Ascending aorta (tissue), 2 donors: ENCODE data around the gene MAML2. TPM values are rescaled to one million over a fixed set of nuclear protein-coding genes. Genes with fewer than 3 reads are reported as not detected.
A peak's percentile ranks its signal among the peaks of the same experiment; 100 is the strongest.

Experiments used
- DNase-seq, 2 donors: peaks; one replicate each; pipeline ENCODE4 v3.0.0-alpha.2; 2019; ENCODE audit warnings: low spot score in 2 of 2
- H3K27ac ChIP-seq, 2 donors: fragments of 200-600 bp; sonication (generic); one replicate each; pipeline ENCODE4 v1.5.1; 2016 to 2017; ENCODE audit warnings: mild to moderate bottlenecking in 1 of 2
- H3K27me3 ChIP-seq: fragments of 200-600 bp; sonication (generic); one replicate; pipeline ENCODE4 v1.5.1; 2017
- H3K36me3 ChIP-seq, 2 donors: fragments of 200-600 bp; sonication (generic); one replicate each; pipeline ENCODE4 v1.5.1; 2016
- H3K4me1 ChIP-seq, 2 donors: fragments of 200-600 bp; sonication (generic); one replicate each; pipeline ENCODE4 v1.5.1; 2016 to 2017; ENCODE audit warnings: mild to moderate bottlenecking in 1 of 2
- H3K4me3 ChIP-seq, 2 donors: fragments of 200-600 bp; sonication (generic); one replicate each; pipeline ENCODE4 v1.5.1; 2016 to 2017; ENCODE audit warnings: mild to moderate bottlenecking in 1 of 2
- H3K9me3 ChIP-seq, 2 donors: fragments of 200-600 bp; sonication (generic); one replicate each; pipeline ENCODE4 v1.5.1; 2016
- CTCF ChIP-seq, 3 experiments: fragments of 200-600 bp in 2 of 3; fragments of 450-650 bp in 1 of 3; sonication (generic) in 2 of 3; IDR thresholded peaks; one replicate each; pipeline ENCODE4 v1.5.1; 2016 to 2019; ENCODE audit warnings: antibody characterized with exemption in 3 of 3, mild to moderate bottlenecking in 1 of 3, moderate library complexity in 1 of 3
- intact Hi-C: fragments of 100-400 bp; cut with DNase I; formaldehyde crosslinking; loops from one replicate; pipeline ENCODE4 v1.15.1; 2023
- total RNA-seq: library from RNA; depleted of rRNA; stranded (reverse); fragments of >200 nt; gene quantifications from one replicate; pipeline ENCODE4 v1.1.0, GENCODE V29; 2016

The MAML2 gene
- total RNA-seq, 1 donor from 2014 or later, result 13.2 TPM

- H3K27ac ChIP-seq, result peak overlapping the region; percentile 86 to 95
- no peaks in the 10 kb centered on the region for H3K36me3 ChIP-seq
- peak overlapping the region; percentile 59 to 85 for H3K4me3 ChIP-seq
- peaks cover 4 to 46% of the 10 kb centered on the region in 2 donors for H3K4me1 ChIP-seq
- DNase-seq, result peak in 1 of 2 donors; percentile 81
- TF ChIP-seq CTCF (IDR thresholded peaks at IDR 0.05), result no peak
- H3K9me3 ChIP-seq, result no peaks in the 10 kb centered on the region
- intact Hi-C loops, result no loop called here
- no peaks in the 10 kb centered on the region for H3K27me3 ChIP-seq
These were observed 3.9 kb downstream of the MAML2 start for GRCh38 chr11:96338910-96339705.

GRCh38 chr11:96337541-96338431, 5.2 kb downstream of the MAML2 start:
- Histone ChIP-seq H3K4me1 (peaks cover 4 to 58% of the 10 kb centered on the region in 2 donors), H3K9me3 (no peaks in the 10 kb centered on the region), H3K27me3 (no peaks in the 10 kb centered on the region), H3K4me3 (peak overlapping the region in 1 of 2 donors; percentile 85), H3K36me3 (no peaks in the 10 kb centered on the region), H3K27ac (peak overlapping the region; percentile 86 to 95)
- TF ChIP-seq CTCF (IDR thresholded peaks at IDR 0.05), result no peak
- DNase-seq, result no peak
- intact Hi-C loops, result no loop called here

- Histone ChIP-seq H3K27ac (no peak overlapping the region), H3K4me3 (no peak overlapping the region), H3K4me1 (peaks cover 3 to 67% of the 10 kb centered on the region in 2 donors), H3K36me3 (no peaks in the 10 kb centered on the region), H3K27me3 (no peaks in the 10 kb centered on the region), H3K9me3 (no peaks in the 10 kb centered on the region)
- intact Hi-C loops, result no loop called here
- no peak for DNase-seq
- TF ChIP-seq CTCF (IDR thresholded peaks at IDR 0.05), result no peak
These were observed 7.6 kb downstream of the MAML2 start for GRCh38 chr11:96335388-96335787.

- H3K36me3 ChIP-seq, result no peaks in the 10 kb centered on the region
- no peak for DNase-seq
- TF ChIP-seq CTCF (IDR thresholded peaks at IDR 0.05), result no peak
- H3K4me3 ChIP-seq, result no peak overlapping the region
- no peak overlapping the region for H3K27ac ChIP-seq
- intact Hi-C loops, result no loop called here
- H3K4me1 ChIP-seq, result peaks cover 3 to 65% of the 10 kb centered on the region in 2 donors
- no peaks in the 10 kb centered on the region for H3K27me3 ChIP-seq
- H3K9me3 ChIP-seq, result no peaks in the 10 kb centered on the region
These were observed 8.8 kb downstream of the MAML2 start for GRCh38 chr11:96334219-96334618.

- TF ChIP-seq CTCF (IDR thresholded peaks at IDR 0.05), result no peak
- no peaks in the 10 kb centered on the region for H3K9me3 ChIP-seq
- no peaks in the 10 kb centered on the region for H3K27me3 ChIP-seq
- no peaks in the 10 kb centered on the region for H3K36me3 ChIP-seq
- peaks cover 3 to 63% of the 10 kb centered on the region in 2 donors for H3K4me1 ChIP-seq
- no peak overlapping the region for H3K4me3 ChIP-seq
- intact Hi-C loops, result no loop called here
- no peak overlapping the region for H3K27ac ChIP-seq
- DNase-seq, result no peak
These were observed 9.7 kb downstream of the MAML2 start for GRCh38 chr11:96333191-96333719.
